Tibial artery (tissue), 4 donors: ENCODE measurements around the gene FHOD1.
A peak's percentile ranks its signal among the peaks of the same experiment; 100 is the strongest.

Experiments used
- DNase-seq, 2 donors: peaks; one replicate each; pipeline ENCODE4 v3.0.0-alpha.2; 2019
- H3K27ac ChIP-seq, 2 donors: fragments of 200-600 bp; sonication (generic) in 1 of 2; 1 replicate in 1 of 2; 2 replicates in 1 of 2; pipeline ENCODE4 v1.5.1; 2018 to 2019; ENCODE audit warnings: mild to moderate bottlenecking in 1 of 2
- H3K27me3 ChIP-seq, 2 donors: fragments of 200-600 bp; sonication (generic) in 1 of 2; one replicate each; pipeline versions ENCODE4 v1.5.1 to v1.6.0; 2016 to 2019
- H3K36me3 ChIP-seq, 3 donors: fragments of 200-600 bp; sonication (generic) in 2 of 3; one replicate each; pipeline ENCODE4 v1.5.1; 2016 to 2019; ENCODE audit warnings: mild to moderate bottlenecking in 2 of 3
- H3K4me1 ChIP-seq, 4 donors: fragments of 200-600 bp; sonication (generic) in 2 of 4; 1 replicate in 3 of 4; 2 replicates in 1 of 4; pipeline ENCODE4 v1.5.1; 2016 to 2019
- H3K4me3 ChIP-seq, 2 donors: fragments of 200-600 bp; sonication (generic) in 1 of 2; 1 replicate in 1 of 2; 2 replicates in 1 of 2; pipeline ENCODE4 v1.5.1; 2018 to 2019; ENCODE audit warnings: mild to moderate bottlenecking in 2 of 2
- H3K9me3 ChIP-seq, 3 donors: fragments of 200-600 bp; sonication (generic) in 1 of 3; one replicate each; pipeline ENCODE4 v1.5.1; 2016 to 2019
- intact Hi-C: fragments of 100-400 bp; cut with DNase I; formaldehyde crosslinking; loops from one replicate; pipeline ENCODE4 v1.15.0; 2023; ENCODE audit warnings: low total_unique reads
- TF ChIP-seq, protein P1 (sequence below), 2 experiments: fragments of 200-600 bp in 1 of 2; fragments of 450-650 bp in 1 of 2; IDR thresholded peaks; one replicate each; pipeline ENCODE4 v1.5.1; 2017 to 2019; ENCODE audit warnings: antibody characterized with exemption in 2 of 2, mild to moderate bottlenecking in 1 of 2, moderate library complexity in 1 of 2

FHOD1 gene

GRCh38 chr16:67264277-67264676, 17.0 kb upstream of the FHOD1 start:
- TF ChIP-seq, protein P1, sequence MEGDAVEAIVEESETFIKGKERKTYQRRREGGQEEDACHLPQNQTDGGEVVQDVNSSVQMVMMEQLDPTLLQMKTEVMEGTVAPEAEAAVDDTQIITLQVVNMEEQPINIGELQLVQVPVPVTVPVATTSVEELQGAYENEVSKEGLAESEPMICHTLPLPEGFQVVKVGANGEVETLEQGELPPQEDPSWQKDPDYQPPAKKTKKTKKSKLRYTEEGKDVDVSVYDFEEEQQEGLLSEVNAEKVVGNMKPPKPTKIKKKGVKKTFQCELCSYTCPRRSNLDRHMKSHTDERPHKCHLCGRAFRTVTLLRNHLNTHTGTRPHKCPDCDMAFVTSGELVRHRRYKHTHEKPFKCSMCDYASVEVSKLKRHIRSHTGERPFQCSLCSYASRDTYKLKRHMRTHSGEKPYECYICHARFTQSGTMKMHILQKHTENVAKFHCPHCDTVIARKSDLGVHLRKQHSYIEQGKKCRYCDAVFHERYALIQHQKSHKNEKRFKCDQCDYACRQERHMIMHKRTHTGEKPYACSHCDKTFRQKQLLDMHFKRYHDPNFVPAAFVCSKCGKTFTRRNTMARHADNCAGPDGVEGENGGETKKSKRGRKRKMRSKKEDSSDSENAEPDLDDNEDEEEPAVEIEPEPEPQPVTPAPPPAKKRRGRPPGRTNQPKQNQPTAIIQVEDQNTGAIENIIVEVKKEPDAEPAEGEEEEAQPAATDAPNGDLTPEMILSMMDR (IDR thresholded peaks at IDR 0.05) = no peak
- H3K36me3 ChIP-seq = no peaks in the 10 kb centered on the region
- H3K9me3 ChIP-seq = no peaks in the 10 kb centered on the region
- intact Hi-C loops = no loop called here
- DNase-seq = peak in 1 of 2 donors; percentile 15
- no peaks in the 10 kb centered on the region for H3K4me1 ChIP-seq
- no peak overlapping the region for H3K27ac ChIP-seq
- H3K27me3 ChIP-seq = peaks cover 0 to 14% of the 10 kb centered on the region in 2 donors
- no peak overlapping the region for H3K4me3 ChIP-seq

- peak in 1 of 2 donors; percentile 9 for DNase-seq
- intact Hi-C loops = no loop called here
- H3K4me1 ChIP-seq = no peaks in the 10 kb centered on the region
These were observed 15.9 kb upstream of the FHOD1 start for GRCh38 chr16:67263201-67263600.

DNA sequence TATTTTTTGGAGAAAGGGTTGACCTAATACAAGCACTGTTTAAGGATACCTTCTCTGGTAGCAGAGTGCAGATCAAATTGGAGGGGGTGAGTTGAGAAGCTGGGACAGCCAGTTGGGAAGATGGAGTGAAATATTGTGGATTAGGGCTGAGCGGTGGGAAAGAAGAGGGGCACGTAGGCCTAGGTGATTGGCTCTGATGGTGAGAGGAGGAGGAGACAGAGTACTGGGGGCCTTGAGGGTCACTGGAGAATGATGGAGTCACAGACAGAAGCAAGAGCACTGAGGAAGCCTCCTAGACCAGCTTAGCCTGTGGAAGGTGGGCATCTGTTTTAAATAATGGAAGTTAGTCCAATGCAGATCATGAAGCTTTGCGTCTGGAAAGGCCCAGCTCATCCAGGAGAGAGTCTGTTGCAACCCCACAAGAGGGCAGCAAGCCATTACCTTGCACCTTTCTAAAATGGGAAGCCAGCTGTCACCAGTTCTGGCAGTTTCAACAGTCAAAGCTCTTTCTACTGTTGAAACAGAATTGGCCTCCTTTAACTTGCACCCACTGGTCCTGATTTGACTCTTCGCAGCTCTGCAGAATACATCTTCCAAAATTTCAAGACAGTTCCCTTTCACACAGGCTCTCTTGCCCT, 13.3 kb upstream of the FHOD1 start:
- TF ChIP-seq, protein P1 (IDR thresholded peaks at IDR 0.05) = no peak
- intact Hi-C loops = no loop called here
- Histone ChIP-seq H3K4me3 (no peak overlapping the region), H3K27ac (no peak overlapping the region), H3K36me3 (no peaks in the 10 kb centered on the region), H3K4me1 (no peaks in the 10 kb centered on the region), H3K9me3 (no peaks in the 10 kb centered on the region), H3K27me3 (peaks cover 0 to 23% of the 10 kb centered on the region in 2 donors)
- peak in 1 of 2 donors; percentile 23 for DNase-seq

More at GRCh38 chr16:67263201-67263600, 15.9 kb upstream of the FHOD1 start:
- Histone ChIP-seq H3K36me3 (no peaks in the 10 kb centered on the region), H3K4me3 (no peak overlapping the region), H3K27ac (no peak overlapping the region), H3K27me3 (peaks cover 0 to 14% of the 10 kb centered on the region in 2 donors), H3K9me3 (no peaks in the 10 kb centered on the region)
- TF ChIP-seq, protein P1 (IDR thresholded peaks at IDR 0.05) = no peak

DNA sequence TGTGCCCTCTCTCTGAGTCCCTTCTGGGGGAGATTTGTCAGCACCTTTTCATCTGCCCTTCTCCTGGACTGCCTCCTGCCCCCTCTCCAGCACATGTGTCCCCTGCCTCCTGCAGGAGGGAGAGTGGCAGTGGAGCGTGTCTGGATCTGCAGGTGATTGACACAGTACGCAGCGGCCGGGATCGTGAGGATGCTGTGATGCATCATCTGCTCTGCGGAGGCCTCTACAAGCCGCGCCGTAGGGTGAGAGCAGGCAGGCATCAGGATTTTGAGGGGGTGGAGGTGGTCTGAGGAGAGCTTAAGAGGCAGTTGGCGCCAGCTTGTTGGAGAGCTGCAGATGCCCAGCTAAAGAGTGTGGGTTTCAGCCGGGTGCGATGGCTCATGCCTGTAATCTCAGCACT, 12.4 kb upstream of the FHOD1 start:
- Histone ChIP-seq H3K27ac (no peak overlapping the region), H3K4me1 (no peaks in the 10 kb centered on the region), H3K27me3 (peaks cover 0 to 31% of the 10 kb centered on the region in 2 donors), H3K4me3 (no peak overlapping the region), H3K9me3 (no peaks in the 10 kb centered on the region), H3K36me3 (no peaks in the 10 kb centered on the region)
- intact Hi-C loops = no loop called here
- TF ChIP-seq, protein P1 (IDR thresholded peaks at IDR 0.05) = no peak
- peak in 1 of 2 donors; percentile 7 for DNase-seq

GRCh38 chr16:67258161-67258835, 11.0 kb upstream of the FHOD1 start:
- H3K9me3 ChIP-seq = no peaks in the 10 kb centered on the region
- intact Hi-C loops = no loop called here
- H3K4me1 ChIP-seq = no peaks in the 10 kb centered on the region
- DNase-seq = peak in 1 of 2 donors; percentile 13
- peaks cover 0 to 31% of the 10 kb centered on the region in 2 donors for H3K27me3 ChIP-seq
- TF ChIP-seq, protein P1 (IDR thresholded peaks at IDR 0.05) = no peak
- no peak overlapping the region for H3K4me3 ChIP-seq
- no peak overlapping the region for H3K27ac ChIP-seq
- no peaks in the 10 kb centered on the region for H3K36me3 ChIP-seq
